Measurements from ENCODE around the gene PALD1.

The PALD1 gene

GRCh38 chr10:70535001-70535400 is 56.4 kb downstream of the PALD1 start:
- no peak for DNase-seq (ENCODE audit: low spot score)

GRCh38 chr10:70535451-70535850 is 56.9 kb downstream of the PALD1 start:
- no peak for DNase-seq (ENCODE audit: low spot score)

- no peak for DNase-seq (ENCODE audit: low spot score)
Observed at GRCh38 chr10:70536196-70536861, 57.8 kb downstream of the PALD1 start.

GRCh38 chr10:70537398-70538194 is 59.0 kb downstream of the PALD1 start:
- no peak for DNase-seq (ENCODE audit: low spot score)

GRCh38 chr10:70538195-70538520 is 59.6 kb downstream of the PALD1 start:
- DNase-seq (ENCODE audit: low spot score), result no peak

- no peak for DNase-seq (ENCODE audit: low spot score)
Observed at GRCh38 chr10:70538731-70539338, 60.3 kb downstream of the PALD1 start.

- no peak for DNase-seq (ENCODE audit: low spot score)
Observed at GRCh38 chr10:70539471-70539870, 60.9 kb downstream of the PALD1 start.

- DNase-seq (ENCODE audit: low spot score), result peak; percentile 75
Observed at GRCh38 chr10:70540089-70540788, 61.7 kb downstream of the PALD1 start.

- no peak for DNase-seq (ENCODE audit: low spot score)
Observed at GRCh38 chr10:70540789-70541360, 62.3 kb downstream of the PALD1 start.

- DNase-seq (ENCODE audit: low spot score), result no peak
Observed at GRCh38 chr10:70541736-70542564, 63.4 kb downstream of the PALD1 start.

GRCh38 chr10:70542565-70542938 is 64.0 kb downstream of the PALD1 start:
- no peak for DNase-seq (ENCODE audit: low spot score)

- no peak for DNase-seq (ENCODE audit: low spot score)
Observed at GRCh38 chr10:70543911-70544310, 65.3 kb downstream of the PALD1 start.

GRCh38 chr10:70544431-70545340 is 66.1 kb downstream of the PALD1 start:
- DNase-seq (ENCODE audit: low spot score), result no peak

GRCh38 chr10:70546584-70546983 is 68.0 kb downstream of the PALD1 start:
- no peak for DNase-seq (ENCODE audit: low spot score)

GRCh38 chr10:70549351-70549961 is 70.9 kb downstream of the PALD1 start:
- DNase-seq (ENCODE audit: low spot score), result no peak

- peak; percentile 82 for DNase-seq (ENCODE audit: low spot score)
Observed at GRCh38 chr10:70549962-70550458, 71.4 kb downstream of the PALD1 start.

- DNase-seq (ENCODE audit: low spot score), result no peak
Observed at GRCh38 chr10:70550459-70550858, 71.9 kb downstream of the PALD1 start.

- no peak for DNase-seq (ENCODE audit: low spot score)
Observed at GRCh38 chr10:70551466-70551865, 72.9 kb downstream of the PALD1 start.

- peak; percentile 55 for DNase-seq (ENCODE audit: low spot score)
Observed at GRCh38 chr10:70551971-70552422, 73.4 kb downstream of the PALD1 start.

- no peak for DNase-seq (ENCODE audit: low spot score)
Observed at GRCh38 chr10:70552586-70552985, 74.0 kb downstream of the PALD1 start.

Measured in AG20443 (cell line).